Sigmoid colon (tissue), 7 donors: ENCODE data around the gene TUFM. TPM values are rescaled to one million over a fixed set of nuclear protein-coding genes. Genes with fewer than 3 reads are reported as not detected.
"Not testable (repeated sequence)": the region's sequence is repeated elsewhere in the genome, so short reads cannot be mapped to it uniquely, and the experiment has no call there.

Experiments
- DNase-seq: peaks from one replicate; pipeline ENCODE4 v3.0.0-alpha.2; 2019
- H3K27ac ChIP-seq, 4 donors: fragments of 200-600 bp; sonication (generic); one replicate each; pipeline ENCODE4 v1.5.1; 2016 to 2019; ENCODE audit warnings: mild to moderate bottlenecking in 1 of 4
- H3K27me3 ChIP-seq, 3 donors: fragments of 200-600 bp; sonication (generic); one replicate each; pipeline ENCODE4 v1.5.1; 2019; ENCODE audit warnings: mild to moderate bottlenecking in 1 of 3
- H3K36me3 ChIP-seq, 4 donors: fragments of 200-600 bp; sonication (generic); one replicate each; pipeline ENCODE4 v1.5.1; 2016 to 2019
- H3K4me1 ChIP-seq, 4 donors: fragments of 200-600 bp; sonication (generic); one replicate each; pipeline ENCODE4 v1.5.1; 2017 to 2019
- H3K4me3 ChIP-seq, 4 donors: fragments of 200-600 bp; sonication (generic); one replicate each; pipeline ENCODE4 v1.5.1; 2017 to 2019; ENCODE audit warnings: mild to moderate bottlenecking in 2 of 4, moderate library complexity in 1 of 4
- H3K9me3 ChIP-seq, 4 donors: fragments of 200-600 bp in 3 of 4; sonication (generic) in 3 of 4; one replicate each; pipeline versions ENCODE4 v1.5.1 to v1.6.1; 2013 to 2019
- CTCF ChIP-seq, 4 experiments: fragments of 450-650 bp in 3 of 4; fragments of 200-600 bp in 1 of 4; IDR thresholded peaks; one replicate each; pipeline ENCODE4 v1.5.1; 2016 to 2019; ENCODE audit warnings: antibody characterized with exemption in 4 of 4, mild to moderate bottlenecking in 3 of 4, moderate library complexity in 2 of 4
- EP300 ChIP-seq, 4 donors: sonication (generic); formaldehyde crosslinking; IDR thresholded peaks; one replicate each; pipeline ENCODE4 v1.6.1; 2017; ENCODE audit warnings: antibody characterized with exemption in 4 of 4
- POLR2A ChIP-seq, 2 donors: fragments of 450-650 bp; IDR thresholded peaks; one replicate each; pipeline ENCODE4 v1.6.1; 2016; ENCODE audit warnings: antibody characterized with exemption in 2 of 2, mild to moderate bottlenecking in 2 of 2, moderate library complexity in 2 of 2
- POLR2AphosphoS5 ChIP-seq, 4 donors: sonication (generic); formaldehyde crosslinking; IDR thresholded peaks; one replicate each; pipeline ENCODE4 v1.6.1; 2017; ENCODE audit warnings: antibody characterized with exemption in 4 of 4
- WGBS, 2 donors: extraction: QIAGEN DNeasy Blood & Tissue Kit; methylation state at CpG; one replicate each; pipeline ENCODE4 v1.1.7; 2013; 5-methylcytosine and 5-hydroxymethylcytosine counted together
- intact Hi-C: fragments of 100-400 bp; cut with DNase I; formaldehyde crosslinking; loops from one replicate; pipeline ENCODE4 v1.15.1; 2023
- polyA plus RNA-seq, 3 donors: library from polyadenylated mRNA; stranded (reverse); fragments of 200-250 nt; gene quantifications; one replicate each; pipeline ENCODE4 v1.2.3, GENCODE V29; 2013
- total RNA-seq, 4 donors: library from RNA; depleted of rRNA; stranded (reverse); fragments of >200 nt; gene quantifications; one replicate each; pipeline ENCODE4 v1.1.0, GENCODE V29; 2016
- donor health status: healthy with polysubstance abuse.
- donor health status: Bipolar disorder and iron deficiency.
- donor health status: healthy.

Gene TUFM
- total and polyA plus RNA-seq, 7 donors: 75.3 to 289 (median 102) TPM

GRCh38 chr16:28886945-28887344, 40.8 kb upstream of the TUFM start:
- intact Hi-C loops: no loop called here
- no peak overlapping the region for H3K27ac ChIP-seq
- no peak overlapping the region for H3K4me3 ChIP-seq
- no peak for DNase-seq
- peaks cover 5 to 17% (median 10%) of the 10 kb centered on the region in 3 donors for H3K27me3 ChIP-seq
- 88 to 90% methylated on average over 10 of the region's 10 CpGs for WGBS, 2 donors
- H3K36me3 ChIP-seq: no peaks in the 10 kb centered on the region
- no peaks in the 10 kb centered on the region for H3K9me3 ChIP-seq
- TF ChIP-seq POLR2A (IDR thresholded peaks at IDR 0.05): no peak
- no peak for TF ChIP-seq POLR2AphosphoS5 (IDR thresholded peaks at IDR 0.05)
- no peak for TF ChIP-seq CTCF (IDR thresholded peaks at IDR 0.05)
- no peak for TF ChIP-seq EP300 (IDR thresholded peaks at IDR 0.05)
- H3K4me1 ChIP-seq: no peaks in the 10 kb centered on the region

GRCh38 chr16:28884045-28884444, 37.9 kb upstream of the TUFM start:
- intact Hi-C loops: loop anchor here (5.0 kb wide), 1 partner anchor 38 kb away; no protein-coding TSS in a partner anchor
- WGBS, 2 donors: 95 to 96% methylated on average over 6 of the region's 6 CpGs
- H3K36me3 ChIP-seq: no peaks in the 10 kb centered on the region
- H3K9me3 ChIP-seq: no peaks in the 10 kb centered on the region
- no peak for TF ChIP-seq POLR2A (IDR thresholded peaks at IDR 0.05)
- TF ChIP-seq CTCF (IDR thresholded peaks at IDR 0.05): no peak
- TF ChIP-seq EP300 (IDR thresholded peaks at IDR 0.05): no peak
- TF ChIP-seq POLR2AphosphoS5 (IDR thresholded peaks at IDR 0.05): no peak
- no peak for DNase-seq
- H3K4me3 ChIP-seq: no peak overlapping the region
- peaks cover 0 to 14% (median 12%) of the 10 kb centered on the region in 4 donors for H3K4me1 ChIP-seq
- no peak overlapping the region for H3K27ac ChIP-seq
- H3K27me3 ChIP-seq: peaks cover 5 to 33% (median 12%) of the 10 kb centered on the region in 3 donors

- no peak overlapping the region for H3K27ac ChIP-seq
- intact Hi-C loops: loop anchor here (5.0 kb wide), 1 partner anchor 39 kb away; no protein-coding TSS in a partner anchor
- peaks cover 0 to 16% (median 14%) of the 10 kb centered on the region in 4 donors for H3K4me1 ChIP-seq
- no peak overlapping the region for H3K4me3 ChIP-seq
- DNase-seq: no peak
- 66 to 78% methylated on average over 25 of the region's 25 CpGs for WGBS, 2 donors
- TF ChIP-seq CTCF (IDR thresholded peaks at IDR 0.05) (no peak), POLR2A (IDR thresholded peaks at IDR 0.05) (no peak), EP300 (IDR thresholded peaks at IDR 0.05) (no peak), POLR2AphosphoS5 (IDR thresholded peaks at IDR 0.05) (no peak)
- H3K9me3 ChIP-seq: no peaks in the 10 kb centered on the region
- no peaks in the 10 kb centered on the region for H3K36me3 ChIP-seq
- H3K27me3 ChIP-seq: peaks cover 5 to 33% (median 12%) of the 10 kb centered on the region in 3 donors
Measured at GRCh38 chr16:28883221-28883996, 37.3 kb upstream of the TUFM start.

- H3K27me3 ChIP-seq: peaks cover 5 to 33% (median 12%) of the 10 kb centered on the region in 3 donors
- no peak overlapping the region for H3K4me3 ChIP-seq
- peaks cover 0 to 16% (median 14%) of the 10 kb centered on the region in 4 donors for H3K4me1 ChIP-seq
- no peaks in the 10 kb centered on the region for H3K9me3 ChIP-seq
- TF ChIP-seq POLR2A (IDR thresholded peaks at IDR 0.05): no peak
- TF ChIP-seq EP300 (IDR thresholded peaks at IDR 0.05): no peak
- no peak for TF ChIP-seq POLR2AphosphoS5 (IDR thresholded peaks at IDR 0.05)
- no peak for TF ChIP-seq CTCF (IDR thresholded peaks at IDR 0.05)
- 52 to 67% methylated on average over 24 of the region's 24 CpGs for WGBS, 2 donors
- DNase-seq: no peak
- no peaks in the 10 kb centered on the region for H3K36me3 ChIP-seq
- H3K27ac ChIP-seq: no peak overlapping the region
- intact Hi-C loops: loop anchor here (5.0 kb wide), 1 partner anchor 40 kb away; no protein-coding TSS in a partner anchor
Measured at GRCh38 chr16:28882551-28883160, 36.5 kb upstream of the TUFM start.

GRCh38 chr16:28881565-28881964, 35.4 kb upstream of the TUFM start:
- WGBS, 2 donors: 76 to 82% methylated on average over 4 of the region's 4 CpGs

More at GRCh38 chr16:28881565-28881964, 35.4 kb upstream of the TUFM start:
- H3K27me3 ChIP-seq: peaks cover 5 to 33% (median 12%) of the 10 kb centered on the region in 3 donors
- H3K27ac ChIP-seq, H3K4me3 ChIP-seq, H3K9me3 ChIP-seq, H3K36me3 ChIP-seq, DNase-seq: not testable (repeated sequence)
- intact Hi-C loops: loop anchor here (2.0 to 5.0 kb wide), 2 partner anchors 41 to 63 kb away; no protein-coding TSS in a partner anchor
- peaks cover 0 to 16% (median 14%) of the 10 kb centered on the region in 4 donors for H3K4me1 ChIP-seq
